Measurements from ENCODE around the gene ETV7.
A peak's percentile ranks its signal among the peaks of the same experiment; 100 is the strongest.

Gene ETV7

GRCh38 chr6:36360241-36361054 is 27.0 kb downstream of the ETV7 start:
- peaks cover 38% of the 10 kb centered on the region for H3K4me1 Mint-ChIP-seq
- peak; percentile 73 to 80 (median 77) for TF ChIP-seq CTCF (IDR thresholded peaks at IDR 0.05; ENCODE audit: unreplicated experiment in 3 of 3)

GRCh38 chr6:36358226-36358915 is 29.1 kb downstream of the ETV7 start:
- Mint-ChIP-seq H3K36me3 (ENCODE audit: low read depth) (peaks cover 4% of the 10 kb centered on the region), H3K4me3 (peak overlapping the region in 1 of 3 experiments; percentile 5), H3K27me3 (ENCODE audit: low read depth) (peaks cover 20% of the 10 kb centered on the region), H3K4me1 (peaks cover 38% of the 10 kb centered on the region), H3K9me3 (peaks cover 4% of the 10 kb centered on the region), H3K27ac (peak overlapping the region; percentile 14 to 63 (median 56))
- TF ChIP-seq CTCF (IDR thresholded peaks at IDR 0.05; ENCODE audit: unreplicated experiment in 3 of 3), result no peak

More at GRCh38 chr6:36360241-36361054, 27.0 kb downstream of the ETV7 start:
- no peaks in the 10 kb centered on the region for H3K9me3 Mint-ChIP-seq
- peak overlapping the region in 2 of 3 experiments; percentile 22 to 46 for H3K27ac Mint-ChIP-seq
- H3K36me3 Mint-ChIP-seq (ENCODE audit: low read depth), result no peaks in the 10 kb centered on the region
- peaks cover 24% of the 10 kb centered on the region for H3K27me3 Mint-ChIP-seq (ENCODE audit: low read depth)
- H3K4me3 Mint-ChIP-seq, result no peak overlapping the region

GRCh38 chr6:36357872-36358225 is 29.6 kb downstream of the ETV7 start:
- Mint-ChIP-seq H3K9me3 (peaks cover 6% of the 10 kb centered on the region), H3K4me3 (no peak overlapping the region), H3K4me1 (peaks cover 41% of the 10 kb centered on the region), H3K27me3 (ENCODE audit: low read depth) (peaks cover 17% of the 10 kb centered on the region), H3K36me3 (ENCODE audit: low read depth) (peaks cover 4% of the 10 kb centered on the region), H3K27ac (peak overlapping the region; percentile 14 to 63 (median 56))
- no peak for TF ChIP-seq CTCF (IDR thresholded peaks at IDR 0.05; ENCODE audit: unreplicated experiment in 3 of 3)

- Mint-ChIP-seq H3K36me3 (ENCODE audit: low read depth) (peaks cover 4% of the 10 kb centered on the region), H3K27ac (no peak overlapping the region), H3K27me3 (ENCODE audit: low read depth) (peaks cover 14% of the 10 kb centered on the region), H3K4me1 (peaks cover 51% of the 10 kb centered on the region), H3K4me3 (no peak overlapping the region), H3K9me3 (peaks cover 7% of the 10 kb centered on the region)
- TF ChIP-seq CTCF (IDR thresholded peaks at IDR 0.05; ENCODE audit: unreplicated experiment in 3 of 3), result no peak
Observed at GRCh38 chr6:36355819-36356218, 31.6 kb downstream of the ETV7 start.

- Mint-ChIP-seq H3K36me3 (ENCODE audit: low read depth) (peaks cover 4% of the 10 kb centered on the region), H3K27me3 (ENCODE audit: low read depth) (peaks cover 10% of the 10 kb centered on the region), H3K4me3 (no peak overlapping the region), H3K4me1 (peaks cover 43% of the 10 kb centered on the region), H3K9me3 (peaks cover 7% of the 10 kb centered on the region), H3K27ac (peak overlapping the region in 1 of 3 experiments; percentile 31)
- no peak for TF ChIP-seq CTCF (IDR thresholded peaks at IDR 0.05; ENCODE audit: unreplicated experiment in 3 of 3)
Observed at GRCh38 chr6:36353411-36353915, 34.0 kb downstream of the ETV7 start.

All from nephron (organoid).